ENCODE results near the gene EML1.

Gene EML1

GRCh38 chr14:99850709-99851108, 57.5 kb downstream of the EML1 start:
- H3K36me3 ChIP-seq, result no peaks in the 10 kb centered on the region
- DNase-seq, result no peak
- peaks cover 0 to 10% (median 0%) of the 10 kb centered on the region in 4 donors for H3K4me1 ChIP-seq
- intact Hi-C loops (cut with DNase I; ENCODE audit: low total_unique reads), result no loop called here
- no peaks in the 10 kb centered on the region for H3K27me3 ChIP-seq
- H3K4me3 ChIP-seq, result no peak overlapping the region
- no peak overlapping the region for H3K27ac ChIP-seq
- peaks cover 0 to 13% (median 0%) of the 10 kb centered on the region in 3 donors for H3K9me3 ChIP-seq
- no peak for TF ChIP-seq CTCF (IDR thresholded peaks at IDR 0.05)

- H3K36me3 ChIP-seq, result no peaks in the 10 kb centered on the region
- no peaks in the 10 kb centered on the region for H3K27me3 ChIP-seq
- H3K4me3 ChIP-seq, result no peak overlapping the region
- intact Hi-C loops (cut with DNase I; ENCODE audit: low total_unique reads), result no loop called here
- no peak overlapping the region for H3K27ac ChIP-seq
- DNase-seq, result no peak
- H3K4me1 ChIP-seq, result peaks cover 0 to 10% (median 0%) of the 10 kb centered on the region in 4 donors
- no peaks in the 10 kb centered on the region for H3K9me3 ChIP-seq
- TF ChIP-seq CTCF (IDR thresholded peaks at IDR 0.05), result no peak
Measured at GRCh38 chr14:99852578-99852977, 59.4 kb downstream of the EML1 start.

GRCh38 chr14:99853206-99853605, 60.0 kb downstream of the EML1 start:
- H3K36me3 ChIP-seq, result no peaks in the 10 kb centered on the region
- H3K9me3 ChIP-seq, result no peaks in the 10 kb centered on the region
- no peak overlapping the region for H3K4me3 ChIP-seq
- no peak for TF ChIP-seq CTCF (IDR thresholded peaks at IDR 0.05)
- H3K27ac ChIP-seq, result no peak overlapping the region
- peaks cover 0 to 10% (median 0%) of the 10 kb centered on the region in 4 donors for H3K4me1 ChIP-seq
- no peaks in the 10 kb centered on the region for H3K27me3 ChIP-seq
- intact Hi-C loops (cut with DNase I; ENCODE audit: low total_unique reads), result no loop called here
- DNase-seq, result no peak

- H3K9me3 ChIP-seq, result no peaks in the 10 kb centered on the region
- peaks cover 0 to 10% (median 0%) of the 10 kb centered on the region in 4 donors for H3K4me1 ChIP-seq
- no peaks in the 10 kb centered on the region for H3K27me3 ChIP-seq
- H3K36me3 ChIP-seq, result no peaks in the 10 kb centered on the region
- DNase-seq, result no peak
- intact Hi-C loops (cut with DNase I; ENCODE audit: low total_unique reads), result no loop called here
- no peak for TF ChIP-seq CTCF (IDR thresholded peaks at IDR 0.05)
- H3K4me3 ChIP-seq, result no peak overlapping the region
- no peak overlapping the region for H3K27ac ChIP-seq
Measured at GRCh38 chr14:99854831-99855230, 61.6 kb downstream of the EML1 start.

DNA sequence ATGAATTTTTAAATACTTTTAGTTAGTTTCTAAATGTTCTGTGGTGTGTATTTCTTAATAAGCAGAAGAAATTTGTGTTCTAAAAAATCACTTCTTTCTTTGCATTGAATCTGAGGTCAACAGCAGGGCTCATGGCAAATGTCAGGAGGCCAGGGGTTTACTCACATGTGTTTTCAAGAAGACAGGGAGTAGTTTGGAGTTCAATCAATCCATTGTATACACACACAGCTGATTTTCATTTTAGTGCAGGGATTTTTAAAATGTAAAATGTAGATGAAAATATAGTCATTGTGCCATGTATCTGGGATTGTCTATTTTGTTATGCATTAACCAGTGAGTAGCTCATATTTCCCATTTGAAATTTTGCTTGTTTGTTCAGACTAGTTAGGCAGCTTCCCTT, 62.1 kb downstream of the EML1 start:
- H3K27ac ChIP-seq, result no peak overlapping the region
- H3K4me1 ChIP-seq, result peaks cover 0 to 10% (median 0%) of the 10 kb centered on the region in 4 donors
- H3K36me3 ChIP-seq, result no peaks in the 10 kb centered on the region
- no peak for TF ChIP-seq CTCF (IDR thresholded peaks at IDR 0.05)
- H3K4me3 ChIP-seq, result no peak overlapping the region
- intact Hi-C loops (cut with DNase I; ENCODE audit: low total_unique reads), result no loop called here
- H3K27me3 ChIP-seq, result no peaks in the 10 kb centered on the region
- DNase-seq, result no peak
- H3K9me3 ChIP-seq, result no peaks in the 10 kb centered on the region

DNA sequence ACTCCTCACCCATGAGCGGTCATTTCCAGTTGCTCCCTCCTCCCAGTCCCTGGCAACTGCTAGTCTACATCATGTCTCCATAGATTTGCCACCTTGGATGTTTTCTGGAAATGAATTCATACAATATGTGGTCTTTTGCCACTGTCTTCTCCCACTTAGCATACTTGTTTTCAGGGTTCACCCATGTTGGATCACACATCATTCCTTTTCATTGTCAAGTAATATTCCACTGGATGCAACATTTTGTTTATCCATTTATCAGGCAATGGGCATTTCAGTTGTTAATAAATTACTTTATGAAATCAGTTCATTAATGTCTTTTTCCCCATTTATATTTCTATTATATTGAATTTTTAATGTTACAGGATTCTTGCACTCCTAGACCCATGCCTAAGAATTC, 64.3 kb downstream of the EML1 start:
- intact Hi-C loops (cut with DNase I; ENCODE audit: low total_unique reads), result no loop called here
- Histone ChIP-seq H3K36me3 (no peaks in the 10 kb centered on the region), H3K4me3 (no peak overlapping the region), H3K4me1 (peaks cover 0 to 8% (median 0%) of the 10 kb centered on the region in 4 donors), H3K27ac (no peak overlapping the region), H3K9me3 (no peaks in the 10 kb centered on the region), H3K27me3 (no peaks in the 10 kb centered on the region)
- no peak for DNase-seq
- no peak for TF ChIP-seq CTCF (IDR thresholded peaks at IDR 0.05)

All from tibial artery (tissue), 4 donors.